ENCODE measurements around the gene ADGRG1.
"Not testable (repeated sequence)": the region's sequence is repeated elsewhere in the genome, so short reads cannot be mapped to it uniquely, and the experiment has no call there.

The ADGRG1 gene

DNA sequence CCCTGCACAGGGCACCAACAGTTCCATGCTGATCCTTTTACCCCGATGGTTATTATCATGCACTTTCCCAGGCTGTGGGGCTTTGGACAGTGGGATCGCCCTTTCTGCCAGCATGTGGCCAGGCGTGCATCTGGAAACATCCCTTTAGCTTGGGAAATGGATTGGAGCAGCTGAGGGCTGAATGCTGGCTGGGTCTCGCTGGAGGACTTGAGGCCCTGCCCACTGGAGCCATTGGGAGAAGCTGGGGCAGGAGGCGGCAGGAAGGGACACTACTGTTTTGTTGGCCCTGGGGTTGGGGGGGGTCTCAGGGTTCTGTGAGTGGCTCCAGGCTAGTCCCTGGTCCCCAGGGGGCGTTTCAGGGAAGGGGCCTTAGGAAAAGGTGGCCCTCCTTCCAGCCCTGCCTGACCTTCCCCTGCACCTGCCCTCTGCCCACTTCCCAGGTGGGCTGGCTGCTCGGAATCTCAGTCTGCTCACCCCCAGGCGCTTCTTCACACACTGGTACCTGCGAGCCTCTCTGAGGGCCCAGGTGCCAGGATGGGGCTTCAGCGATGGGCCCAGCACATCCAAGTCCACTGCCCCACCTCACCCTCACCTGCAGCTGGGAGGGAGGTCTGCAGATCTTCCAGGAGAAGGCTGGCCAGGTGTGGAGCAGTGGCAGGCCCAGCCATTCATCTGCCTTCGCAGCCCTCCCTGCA lies 38.1 kb downstream of the ADGRG1 start:
- no peak for DNase-seq (ENCODE audit: low read depth)

DNA sequence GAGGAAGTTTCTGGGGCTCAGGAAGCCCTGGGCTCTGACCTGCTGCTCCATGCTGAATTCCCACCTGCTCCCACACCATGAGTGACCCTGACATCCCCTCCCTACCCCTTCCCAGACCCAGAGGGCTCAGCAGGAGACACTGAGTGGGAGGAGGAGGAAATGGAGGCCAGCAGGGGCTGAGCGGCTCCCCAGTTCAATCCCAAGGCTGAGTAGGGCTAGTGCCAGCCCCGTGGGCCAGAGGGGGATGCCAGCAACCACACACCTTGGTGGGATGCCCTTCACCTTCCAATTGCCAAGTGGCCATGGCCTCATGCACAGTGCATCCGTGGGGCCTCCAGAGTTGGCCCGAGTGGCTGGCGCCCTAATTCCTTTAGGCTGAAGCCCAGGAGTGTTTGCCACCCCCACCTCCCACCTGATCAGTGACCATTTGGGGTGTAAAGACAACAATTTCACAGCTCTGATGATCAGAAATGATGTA lies 38.7 kb downstream of the ADGRG1 start:
- DNase-seq (ENCODE audit: low read depth), result no peak

DNA sequence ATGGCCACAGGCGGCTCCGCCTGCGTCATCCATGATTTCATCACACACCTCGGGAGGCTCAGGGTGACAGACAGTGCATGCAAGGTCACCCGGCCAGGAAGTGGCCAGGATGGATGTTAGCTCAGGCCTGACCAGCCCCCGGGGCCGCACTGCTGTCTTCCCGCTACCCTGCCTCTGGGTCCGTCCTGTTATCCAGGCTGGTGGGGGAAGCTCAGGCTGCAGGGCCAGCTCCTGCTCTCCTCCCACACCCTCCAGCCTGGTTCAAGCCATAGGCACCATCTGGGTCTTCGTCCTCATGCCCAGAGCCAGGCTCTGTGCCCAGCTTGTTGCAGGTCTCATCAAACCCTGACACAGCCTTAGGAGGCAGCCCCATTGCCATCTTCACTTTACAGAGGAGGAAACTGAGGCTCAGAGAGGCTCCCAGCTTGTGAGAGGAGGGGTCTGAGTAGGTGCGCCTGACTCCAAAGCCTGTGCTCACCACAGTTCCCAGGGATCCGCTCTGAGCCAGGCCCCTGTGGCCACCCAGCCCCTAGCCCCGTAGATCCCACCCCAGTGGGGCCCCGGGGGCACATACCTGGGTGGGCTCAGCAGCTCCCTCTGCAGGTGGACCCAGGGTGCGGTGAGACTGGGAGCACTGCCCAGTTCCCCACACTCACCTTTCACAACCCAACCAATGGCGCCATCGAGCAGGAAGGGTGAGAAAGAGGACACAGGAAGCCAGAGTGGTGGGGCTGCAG lies 39.3 kb downstream of the ADGRG1 start:
- no peak for DNase-seq (ENCODE audit: low read depth)

DNA sequence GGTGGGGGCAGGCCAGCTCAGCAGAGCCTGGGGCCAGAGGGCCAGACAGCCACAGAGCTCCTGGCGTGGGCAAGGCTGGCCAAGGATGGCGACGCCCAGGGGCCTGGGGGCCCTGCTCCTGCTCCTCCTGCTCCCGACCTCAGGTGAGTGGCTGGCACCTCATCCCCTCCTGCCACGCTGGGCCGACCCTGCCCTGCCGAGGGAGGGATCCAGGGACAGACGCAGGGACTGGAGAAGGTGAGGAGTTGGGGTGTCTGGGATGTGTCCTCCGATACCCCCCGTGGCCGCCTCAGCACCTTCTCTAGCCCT lies 39.8 kb downstream of the ADGRG1 start, which contains the start of gene ADGRG3:
ADGRG3 (plus strand) TSS at position 44 of the 309 bp plus-strand sequence; CDS start at position 86, 42 bp downstream.
- DNase-seq (ENCODE audit: low read depth), result no peak

DNA sequence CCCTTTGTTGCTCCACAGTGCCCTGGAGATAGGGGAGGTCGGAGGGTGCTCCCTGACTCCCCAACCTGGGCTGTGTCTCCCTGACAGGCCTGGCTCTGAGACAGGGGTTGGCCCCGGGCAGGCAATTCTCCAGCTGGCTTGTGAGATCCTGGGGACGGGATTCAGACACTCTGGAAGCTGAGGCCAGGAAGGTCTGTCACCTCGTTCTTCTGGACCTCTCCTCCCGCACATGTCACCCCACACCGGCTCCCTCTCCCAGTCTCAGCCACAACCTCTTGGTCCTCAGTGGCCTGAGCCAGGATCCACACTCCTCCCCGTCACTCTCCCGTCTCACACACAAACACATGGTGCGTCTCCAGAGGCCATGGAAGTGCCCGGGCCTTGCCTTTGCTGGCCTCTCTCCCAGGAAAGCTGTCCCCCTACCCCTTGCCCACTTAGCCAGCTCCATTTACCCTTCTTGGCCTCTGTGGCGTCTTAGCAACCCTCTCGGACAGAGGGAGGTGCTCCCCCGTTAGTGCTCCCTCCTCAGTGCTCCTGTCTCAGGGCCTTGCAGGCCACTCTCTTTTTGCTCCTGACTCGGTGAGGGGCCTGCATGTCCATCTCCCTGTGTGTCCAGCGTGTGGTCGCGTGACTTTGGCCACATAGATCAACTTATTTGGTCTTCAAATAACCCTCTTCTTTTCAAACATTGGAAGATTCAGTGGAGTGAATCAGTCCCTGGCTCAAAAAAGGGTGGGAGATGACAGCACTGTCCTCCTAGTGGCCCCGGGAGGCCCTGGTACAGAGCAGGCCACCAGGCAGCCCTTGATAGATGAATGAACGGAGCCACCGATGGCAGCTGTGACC lies 40.4 kb downstream of the ADGRG1 start:
- no peak for DNase-seq (ENCODE audit: low read depth)

DNA sequence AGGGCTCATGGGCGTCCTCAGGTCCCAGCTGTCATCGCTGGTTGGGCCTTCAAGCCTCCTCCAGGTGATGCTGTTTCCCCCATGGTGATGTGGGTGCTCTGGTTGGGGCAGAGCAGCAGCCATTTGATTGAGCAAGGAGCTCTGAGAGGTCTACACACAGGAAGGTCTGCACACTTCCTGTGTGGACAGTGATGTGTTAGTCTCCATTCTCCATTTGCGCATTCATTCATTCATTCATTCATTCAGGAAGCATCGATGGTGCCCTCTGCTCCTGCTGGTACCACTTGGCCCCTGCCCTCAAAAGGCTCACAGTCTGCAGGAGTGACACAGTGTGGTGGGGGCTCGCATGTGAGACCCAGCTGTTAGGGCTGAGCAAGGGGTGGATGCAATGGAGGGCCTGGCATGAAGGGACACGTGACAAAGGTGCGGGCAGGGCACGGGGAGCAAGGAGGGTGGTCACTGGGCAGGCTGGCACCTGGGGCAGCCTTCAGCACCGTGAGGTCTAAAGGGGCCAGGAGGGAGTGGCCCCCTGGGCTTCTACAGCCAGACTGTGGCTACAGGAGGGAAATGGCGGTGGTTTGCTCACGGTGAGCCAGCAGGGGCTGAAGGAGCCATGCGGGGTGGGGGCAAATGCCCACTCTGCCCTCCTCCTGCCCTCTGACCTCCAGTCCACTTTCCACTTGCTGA lies 41.2 kb downstream of the ADGRG1 start:
- no peak for DNase-seq (ENCODE audit: low read depth)

DNA sequence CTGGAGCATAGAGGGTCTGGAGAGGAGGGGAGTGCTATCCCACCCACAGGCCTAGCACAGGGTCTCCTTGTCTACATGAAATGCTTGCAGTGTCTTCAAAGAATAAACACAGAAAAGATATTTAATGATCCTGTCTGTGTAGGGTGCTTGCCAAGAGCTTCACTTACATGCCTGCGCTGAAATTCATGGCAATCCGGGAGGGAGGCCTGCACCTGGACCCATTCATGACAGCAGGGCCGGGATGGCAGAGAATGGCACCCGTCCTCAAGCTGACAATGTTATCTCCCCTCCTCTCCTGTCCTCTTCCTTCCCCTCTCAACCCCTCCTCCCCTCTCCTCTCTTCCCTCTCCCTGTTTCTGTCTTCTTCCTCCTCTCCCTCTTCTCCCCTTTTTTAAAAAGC lies 41.8 kb downstream of the ADGRG1 start:
- DNase-seq (ENCODE audit: low read depth), result no peak

DNA sequence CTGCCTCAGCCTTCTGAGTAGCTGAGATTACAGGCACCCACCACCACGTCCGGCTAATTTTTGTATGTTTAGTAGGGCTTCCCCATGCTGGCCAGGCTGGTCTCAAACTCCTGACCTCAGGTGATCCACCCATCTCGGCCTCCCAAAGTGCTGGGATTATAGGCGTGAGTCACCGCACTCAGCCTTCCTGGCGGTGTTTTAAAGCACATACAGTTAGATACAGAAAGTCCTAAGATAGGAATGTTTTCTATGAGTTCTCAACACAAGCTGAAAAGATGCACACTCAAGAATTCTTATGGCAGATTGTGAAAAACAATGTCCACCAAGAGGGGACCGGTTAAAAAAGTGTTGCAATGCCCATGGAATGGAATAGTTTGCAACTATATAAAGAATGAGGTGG lies 43.0 kb downstream of the ADGRG1 start:
- DNase-seq (ENCODE audit: low read depth), result not testable (repeated sequence)

DNA sequence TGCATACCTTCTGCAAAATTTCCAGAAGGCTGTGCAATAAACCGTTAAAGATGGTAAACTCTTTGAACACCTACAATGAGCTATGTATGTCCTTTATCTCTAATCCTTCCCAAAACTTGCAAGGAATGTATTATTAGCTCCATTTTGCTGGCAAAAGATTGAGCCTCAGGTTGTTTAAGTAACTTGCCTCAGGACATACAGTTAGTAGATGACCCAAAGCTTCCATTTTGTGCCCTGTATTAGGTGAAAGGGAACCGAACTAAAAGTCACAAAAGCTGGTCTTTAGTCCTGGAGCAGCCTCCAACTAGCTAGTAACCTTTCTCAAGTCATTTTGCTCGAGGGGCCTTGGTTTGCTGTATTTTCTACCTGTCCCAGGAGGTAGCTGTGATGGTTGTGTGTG lies 44.0 kb downstream of the ADGRG1 start:
- DNase-seq (ENCODE audit: low read depth), result no peak

DNA sequence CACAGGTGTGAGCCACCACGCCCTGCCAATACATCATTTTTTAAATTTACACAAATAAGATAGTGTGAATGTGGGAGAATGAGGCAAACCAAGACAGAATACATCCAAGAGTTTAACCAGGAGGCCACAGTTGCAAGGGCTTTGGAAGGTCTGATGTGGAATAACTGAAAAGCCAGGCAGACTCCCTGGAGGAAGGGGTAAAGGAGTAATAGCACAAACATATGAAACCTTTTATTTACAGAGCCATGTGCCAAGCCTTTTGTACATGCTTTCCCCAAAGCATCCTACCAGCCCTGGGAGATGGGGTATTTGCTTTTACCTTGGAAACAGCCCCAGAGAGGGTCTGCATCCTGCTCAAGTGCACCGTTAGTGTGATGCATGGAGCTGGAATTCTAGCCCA lies 44.4 kb downstream of the ADGRG1 start:
- no peak for DNase-seq (ENCODE audit: low read depth)

DNA sequence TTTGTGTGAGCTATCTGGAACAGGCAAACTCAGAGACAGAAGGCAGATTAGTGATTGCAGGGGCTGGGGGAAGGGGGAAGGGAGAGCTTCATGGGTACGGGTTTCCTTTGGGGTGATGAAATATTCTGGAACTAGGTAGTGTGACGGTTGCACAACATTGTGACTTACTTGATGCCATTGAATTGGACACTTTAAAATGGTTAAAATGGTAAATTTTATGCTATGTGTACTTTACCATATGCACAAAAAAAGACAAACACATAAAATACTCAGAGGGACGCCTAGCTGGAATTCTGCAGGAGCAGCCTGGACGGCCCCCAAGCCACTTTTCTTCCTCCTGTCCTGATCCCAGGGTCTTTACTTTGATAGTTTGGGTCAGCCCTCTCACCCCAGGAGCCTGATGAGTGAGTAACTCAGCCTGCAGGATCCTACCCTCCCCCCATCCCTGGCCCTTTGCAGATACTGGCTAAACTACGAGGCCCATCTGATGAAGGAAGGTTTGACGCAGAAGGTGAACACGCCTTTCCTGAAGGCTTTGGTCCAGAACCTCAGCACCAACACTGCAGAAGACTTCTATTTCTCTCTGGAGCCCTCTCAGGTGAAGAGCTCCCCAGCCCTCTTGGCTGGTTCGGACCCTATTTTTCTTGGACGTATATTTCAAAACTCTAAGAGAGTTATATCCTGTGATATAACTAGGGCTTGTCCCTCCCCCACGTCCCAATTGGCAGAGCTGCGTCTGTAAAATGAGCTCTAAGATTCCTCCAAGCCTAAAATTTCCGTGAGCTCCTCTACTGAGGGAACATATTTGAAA lies 47.5 kb downstream of the ADGRG1 start:
- no peak for DNase-seq (ENCODE audit: low read depth)

DNA sequence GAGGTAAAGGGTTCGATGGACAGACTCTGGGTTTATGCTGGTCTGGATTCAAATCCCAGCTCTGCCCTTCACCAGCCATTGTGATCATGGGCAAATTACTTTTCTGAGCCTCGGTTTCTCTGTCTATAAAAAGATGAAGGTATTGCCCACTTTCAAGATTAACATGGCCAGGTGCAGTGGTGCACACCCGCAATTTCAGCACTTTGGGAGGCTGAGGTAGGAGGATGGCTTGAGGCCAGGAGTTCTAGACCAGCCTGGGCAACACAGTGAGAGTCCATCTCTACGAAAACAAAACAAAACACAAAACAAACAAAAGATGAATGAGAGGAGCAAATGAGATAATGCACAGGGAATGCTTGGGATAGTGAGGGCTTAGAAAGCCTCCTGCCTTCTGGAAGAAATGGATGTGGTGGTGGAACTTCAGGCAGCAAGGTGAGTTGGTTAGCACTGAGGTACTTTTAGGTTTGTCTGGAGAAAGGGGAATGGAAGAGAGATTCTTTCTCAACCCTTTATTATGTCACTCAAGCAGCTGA lies 48.2 kb downstream of the ADGRG1 start:
- DNase-seq (ENCODE audit: low read depth), result no peak

DNA sequence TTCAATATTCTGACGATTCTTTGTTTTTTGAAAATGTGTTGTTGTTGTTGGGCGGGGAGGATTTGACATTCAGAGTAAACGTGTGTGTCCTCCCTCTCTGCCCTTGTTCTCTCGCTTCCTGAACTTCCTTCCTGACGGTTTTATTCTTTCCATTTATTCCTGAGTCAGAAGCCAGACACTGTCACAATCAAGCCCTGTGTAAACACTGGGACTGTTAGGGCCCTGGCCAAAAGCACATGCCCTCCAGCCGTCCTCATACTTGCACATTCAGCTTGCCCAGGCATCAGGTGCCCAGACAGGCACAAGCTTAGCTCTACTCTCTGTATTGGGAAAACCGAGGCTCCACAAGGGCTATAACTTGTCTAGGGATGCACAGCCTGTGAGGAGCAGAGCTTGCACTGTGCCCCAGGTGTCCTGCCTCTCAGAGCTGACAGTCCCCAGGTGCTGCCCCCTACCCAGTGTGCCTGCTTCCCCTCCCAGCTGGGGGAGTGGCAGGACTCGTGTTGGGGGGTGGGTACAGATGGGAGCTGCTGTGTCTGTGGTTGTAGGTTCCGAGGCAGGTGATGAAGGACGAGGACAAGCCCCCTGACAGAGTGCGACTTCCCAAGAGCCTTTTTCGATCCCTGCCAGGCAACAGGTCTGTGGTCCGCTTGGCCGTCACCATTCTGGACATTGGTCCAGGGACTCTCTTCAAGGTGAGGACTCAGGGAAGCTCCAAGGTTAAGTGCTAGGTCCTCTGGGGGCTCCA lies 49.4 kb downstream of the ADGRG1 start:
- no peak for DNase-seq (ENCODE audit: low read depth)

DNA sequence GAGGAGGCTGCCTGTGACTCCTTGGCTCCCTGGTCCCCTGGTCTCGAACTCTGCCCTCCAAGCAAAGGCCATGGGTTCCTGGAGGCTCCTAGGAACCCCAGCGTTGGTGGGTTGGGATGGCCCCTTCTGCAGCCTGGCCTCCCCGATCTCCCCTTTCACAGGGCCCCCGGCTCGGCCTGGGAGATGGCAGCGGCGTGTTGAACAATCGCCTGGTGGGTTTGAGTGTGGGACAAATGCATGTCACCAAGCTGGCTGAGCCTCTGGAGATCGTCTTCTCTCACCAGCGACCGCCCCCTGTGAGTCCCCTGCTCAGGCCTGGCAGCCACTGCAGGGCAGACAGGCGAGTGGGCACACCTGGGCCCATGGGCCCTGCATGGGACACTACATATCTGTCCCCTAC lies 50.6 kb downstream of the ADGRG1 start:
- no peak for DNase-seq (ENCODE audit: low read depth)

DNA sequence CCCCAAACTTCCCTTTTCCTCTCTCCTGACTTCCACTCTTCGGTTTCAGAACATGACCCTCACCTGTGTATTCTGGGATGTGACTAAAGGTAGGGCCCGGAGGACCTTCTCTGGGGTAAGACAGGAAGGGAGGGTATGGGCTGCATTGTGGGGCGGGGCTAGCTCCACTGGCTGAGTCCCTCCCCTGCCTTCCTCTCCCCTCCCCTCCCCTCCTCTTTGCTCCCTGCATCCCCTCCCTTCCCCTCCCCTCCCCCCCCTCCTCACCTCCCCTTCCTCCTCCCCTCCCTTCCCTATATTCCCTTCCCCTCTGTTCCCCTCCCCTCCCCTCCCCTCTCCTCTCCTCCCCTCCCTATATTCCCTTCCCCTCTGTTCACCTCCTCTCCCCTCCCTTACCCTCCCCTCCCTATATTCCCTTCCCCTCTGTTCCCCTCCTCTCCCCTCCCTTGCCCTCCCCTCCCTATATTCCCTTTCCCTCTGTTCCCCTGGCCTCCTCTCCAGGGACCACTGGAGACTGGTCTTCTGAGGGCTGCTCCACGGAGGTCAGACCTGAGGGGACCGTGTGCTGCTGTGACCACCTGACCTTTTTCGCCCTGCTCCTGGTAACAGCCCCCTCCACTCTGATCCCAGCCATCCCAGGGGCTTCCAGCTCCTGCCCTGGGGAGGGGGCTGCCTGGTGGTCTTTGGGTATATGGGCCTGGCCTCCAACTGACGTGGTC lies 51.5 kb downstream of the ADGRG1 start:
- no peak for DNase-seq (ENCODE audit: low read depth)

DNA sequence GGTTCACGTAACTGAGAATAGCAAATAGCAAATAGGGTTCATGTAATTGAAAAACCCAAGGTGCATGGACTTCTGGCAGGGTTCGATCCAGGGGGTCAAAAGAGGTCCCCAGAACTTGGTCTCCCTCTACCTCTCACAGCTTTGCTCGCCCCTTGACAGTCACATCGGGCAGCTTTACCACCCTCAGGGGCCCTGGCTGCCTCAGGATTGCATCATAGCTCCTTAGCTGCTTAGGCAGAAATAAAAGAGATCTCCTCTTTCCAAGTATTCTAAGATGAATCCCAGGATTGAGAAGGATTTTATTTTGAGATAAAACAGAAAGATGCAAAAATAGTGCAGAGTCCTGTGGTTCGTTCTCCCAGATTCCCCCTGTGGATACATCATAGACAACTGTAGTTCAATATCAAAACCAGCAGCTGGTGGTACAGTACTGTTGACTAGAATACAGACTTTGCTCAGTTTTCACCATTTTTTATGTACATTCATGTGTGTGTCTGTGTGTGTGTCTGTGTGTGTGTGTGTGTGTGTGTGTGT lies 52.5 kb downstream of the ADGRG1 start:
- no peak for DNase-seq (ENCODE audit: low read depth)

DNA sequence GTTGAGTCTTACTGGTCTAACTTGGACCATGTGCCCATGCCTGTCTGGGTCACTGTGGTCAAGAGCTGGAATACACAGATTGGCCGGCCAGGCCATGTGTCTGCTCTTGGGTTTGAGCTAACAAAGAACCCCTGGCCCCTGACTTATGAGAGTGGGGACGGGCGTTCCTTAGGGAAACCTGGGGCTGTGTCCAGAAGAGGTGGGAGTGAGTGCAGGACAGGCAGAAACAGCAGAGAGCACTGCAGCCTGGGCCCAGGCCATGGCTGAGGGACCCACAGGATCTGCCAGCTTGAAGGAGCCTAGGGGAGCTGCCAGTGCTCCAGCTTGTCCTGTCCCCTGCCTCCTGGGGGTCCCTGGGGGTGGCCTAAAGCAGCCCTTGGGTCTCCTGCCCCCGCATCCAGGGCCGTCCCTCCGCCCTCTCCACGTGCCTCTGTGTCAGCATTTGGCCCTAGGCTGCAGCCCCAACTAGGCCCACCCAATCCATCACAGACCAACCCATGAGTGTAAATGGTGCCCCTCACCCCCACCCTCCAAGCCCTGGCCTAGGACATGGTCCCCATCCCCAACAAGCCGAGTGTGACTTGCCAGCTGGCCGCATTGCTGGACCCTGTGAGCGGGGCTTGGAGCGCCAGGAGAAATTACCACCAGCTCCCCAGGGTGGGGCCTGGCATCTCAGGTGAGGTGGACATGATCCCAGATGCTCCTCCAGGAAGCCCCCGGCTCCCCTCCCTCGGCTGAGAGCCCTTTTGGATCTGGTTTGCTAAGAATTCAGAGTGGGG lies 53.7 kb downstream of the ADGRG1 start:
- DNase-seq (ENCODE audit: low read depth), result no peak

DNA sequence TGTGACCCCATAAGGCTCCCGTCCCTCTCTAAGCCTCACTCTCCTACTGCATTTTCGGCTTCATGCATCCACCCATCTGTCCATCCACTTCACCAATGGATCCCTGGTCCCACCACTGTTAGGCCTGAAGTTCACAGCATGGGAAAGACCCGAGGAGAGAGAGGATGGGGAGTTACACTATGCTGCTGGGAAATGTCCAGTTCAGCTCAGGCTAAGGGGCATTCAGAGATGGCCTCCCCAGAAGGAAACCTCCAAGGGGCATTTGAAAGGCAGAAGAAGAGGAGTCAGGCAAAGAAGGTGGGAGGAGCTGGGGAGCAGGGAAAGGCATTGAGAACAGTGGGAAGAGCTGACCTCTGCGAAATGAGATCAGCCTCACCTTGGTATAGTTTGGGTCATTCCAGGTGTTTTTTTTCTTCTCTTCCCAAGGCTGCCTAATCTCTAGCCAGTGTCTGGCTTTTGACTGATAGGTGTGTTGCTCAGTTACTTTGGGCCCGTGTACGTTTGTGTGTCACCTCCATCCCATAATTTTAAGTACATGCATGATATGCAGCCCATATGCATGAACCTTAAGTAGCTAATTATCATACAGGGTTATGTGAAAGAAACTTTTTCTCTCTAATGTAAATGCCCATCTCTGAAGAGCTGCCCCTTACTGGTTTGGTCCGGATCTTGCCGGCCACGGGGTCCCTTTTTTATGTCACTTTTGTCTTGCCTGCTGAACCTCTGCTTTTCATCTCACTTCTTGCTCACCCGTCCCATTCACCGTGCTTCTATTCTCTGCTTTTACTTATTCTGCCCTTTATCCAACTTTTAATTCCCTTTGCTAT lies 54.6 kb downstream of the ADGRG1 start:
- no peak for DNase-seq (ENCODE audit: low read depth)
